Suppressor macrophage treated with lipopolysaccharide for 1 hour (primary cell): Measurements from ENCODE around the gene DHRS4.
A peak's percentile ranks its signal among the peaks of the same experiment; 100 is the strongest.

Experiments used
- DNase-seq, 3 donors: peaks; one replicate each; pipeline ENCODE4 v3.0.0-alpha.2; 2020 to 2022

Gene DHRS4

DNA sequence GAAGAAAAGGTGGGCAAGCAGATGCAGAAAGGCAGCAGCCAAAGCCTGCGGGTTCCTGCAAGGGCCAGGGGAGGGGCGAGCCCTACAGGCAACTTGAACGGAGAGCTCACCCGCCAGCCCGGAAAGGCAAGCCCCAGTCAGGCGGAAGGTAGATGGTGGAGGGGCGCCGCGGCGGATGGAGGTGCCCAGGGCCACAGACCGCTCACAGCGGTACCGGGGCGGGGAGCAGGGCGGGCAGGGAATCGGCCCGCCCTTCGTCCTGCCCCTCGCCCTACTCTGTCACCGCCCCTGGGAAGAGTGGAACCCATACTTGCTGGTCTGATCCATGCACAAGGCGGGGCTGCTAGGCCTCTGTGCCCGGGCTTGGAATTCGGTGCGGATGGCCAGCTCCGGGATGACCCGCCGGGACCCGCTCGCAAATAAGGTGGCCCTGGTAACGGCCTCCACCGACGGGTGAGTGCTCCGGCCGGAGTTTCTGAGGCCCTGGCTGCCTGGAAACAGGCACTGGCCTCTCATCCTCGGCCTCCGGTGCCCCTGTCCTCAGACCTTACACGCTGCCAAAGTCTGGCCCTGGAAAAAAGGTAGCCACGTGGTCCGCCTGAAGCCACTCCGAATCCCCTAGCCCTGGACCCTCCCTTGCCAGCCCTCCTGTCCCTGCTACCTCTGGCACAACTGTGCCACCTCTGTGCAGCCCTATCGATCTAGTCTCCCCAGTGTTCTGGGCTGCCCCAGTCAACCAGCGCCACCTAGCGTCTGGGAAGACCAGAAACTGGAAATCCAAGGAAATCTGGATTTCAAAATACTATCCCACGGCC is at the start of gene DHRS4:
TSS of gene DHRS4 (plus strand) at position 307 of the 815 bp plus-strand sequence. CDS start at position 326, 19 bp downstream.
- peak; percentile 84 to 92 (median 88) for DNase-seq

GRCh38 chr14:23910101-23910875 is 43.3 kb upstream of the DHRS4 start:
- DNase-seq, result peak; percentile 59 to 72 (median 71)

- no peak for DNase-seq
Measured at GRCh38 chr14:23910876-23911210, 42.7 kb upstream of the DHRS4 start.

GRCh38 chr14:23915559-23915958 is 38.0 kb upstream of the DHRS4 start:
- DNase-seq, result no peak

- no peak for DNase-seq
Measured at GRCh38 chr14:23916004-23916403, 37.6 kb upstream of the DHRS4 start.

GRCh38 chr14:23916446-23916845 is 37.1 kb upstream of the DHRS4 start:
- DNase-seq, result no peak

DNA sequence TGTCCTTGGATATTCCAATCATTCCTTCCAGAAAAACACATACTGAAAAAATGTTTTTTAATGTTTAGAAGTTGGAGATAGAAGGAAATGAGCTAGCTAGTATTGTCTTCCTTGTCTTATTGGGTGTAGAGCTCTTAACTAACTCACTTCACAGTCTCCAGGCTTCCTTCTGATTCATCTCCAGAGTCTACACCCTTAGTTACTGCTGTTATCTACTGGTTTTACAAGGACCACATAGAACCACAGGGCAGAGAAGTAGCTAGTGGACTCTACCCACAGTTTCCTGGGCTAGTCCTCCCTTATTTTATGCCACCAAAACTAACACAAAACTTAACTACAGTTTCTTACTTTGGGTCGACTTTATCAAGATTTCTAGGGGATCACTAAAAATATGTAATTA is 31.0 kb upstream of the DHRS4 start:
- no peak for DNase-seq

- no peak for DNase-seq
Measured at GRCh38 chr14:23925523-23926075, 28.0 kb upstream of the DHRS4 start.

- no peak for DNase-seq
Measured at GRCh38 chr14:23926543-23926942, 27.0 kb upstream of the DHRS4 start.

DNA sequence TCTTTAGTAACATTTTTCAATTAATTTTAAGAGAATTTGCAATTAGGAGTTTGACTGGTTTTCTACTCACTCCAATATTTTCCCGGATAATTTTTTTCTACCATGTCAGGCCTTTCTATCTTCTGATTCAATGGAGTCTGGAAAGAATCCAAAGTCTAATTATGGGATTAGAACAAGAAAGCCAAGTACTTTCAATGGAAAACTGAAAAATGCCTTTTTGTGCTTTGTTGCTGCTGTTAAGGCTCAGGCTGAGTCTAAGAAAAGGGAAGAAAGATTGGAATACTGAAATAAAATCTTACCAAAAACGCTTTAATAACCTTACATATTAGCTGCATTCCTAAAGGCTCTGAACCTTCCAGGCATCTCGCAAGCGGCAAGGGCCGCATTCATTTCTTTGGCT is 24.4 kb upstream of the DHRS4 start:
- no peak for DNase-seq

GRCh38 chr14:23929822-23930294 is 23.7 kb upstream of the DHRS4 start:
- peak; percentile 84 to 91 (median 89) for DNase-seq

DNA sequence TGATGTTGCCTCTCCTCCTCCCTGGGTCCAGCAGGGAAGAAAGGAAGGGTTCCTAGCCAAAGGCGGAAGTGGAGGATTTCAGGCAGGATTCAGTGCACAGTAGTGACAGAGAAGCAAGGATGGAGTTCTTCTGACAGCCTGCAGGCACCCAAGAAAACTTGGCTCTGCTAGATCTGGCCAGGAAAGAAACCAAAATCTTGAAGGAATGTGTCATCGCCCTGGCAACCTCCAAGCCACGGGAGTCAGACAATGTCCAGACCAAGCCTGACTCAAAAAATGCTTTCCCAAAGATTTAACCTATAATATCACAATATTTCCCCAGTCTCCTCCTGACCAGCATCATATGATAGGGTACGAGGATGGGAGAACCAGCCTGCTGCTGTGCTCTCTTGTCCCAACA is 22.8 kb upstream of the DHRS4 start:
- DNase-seq, result no peak

DNA sequence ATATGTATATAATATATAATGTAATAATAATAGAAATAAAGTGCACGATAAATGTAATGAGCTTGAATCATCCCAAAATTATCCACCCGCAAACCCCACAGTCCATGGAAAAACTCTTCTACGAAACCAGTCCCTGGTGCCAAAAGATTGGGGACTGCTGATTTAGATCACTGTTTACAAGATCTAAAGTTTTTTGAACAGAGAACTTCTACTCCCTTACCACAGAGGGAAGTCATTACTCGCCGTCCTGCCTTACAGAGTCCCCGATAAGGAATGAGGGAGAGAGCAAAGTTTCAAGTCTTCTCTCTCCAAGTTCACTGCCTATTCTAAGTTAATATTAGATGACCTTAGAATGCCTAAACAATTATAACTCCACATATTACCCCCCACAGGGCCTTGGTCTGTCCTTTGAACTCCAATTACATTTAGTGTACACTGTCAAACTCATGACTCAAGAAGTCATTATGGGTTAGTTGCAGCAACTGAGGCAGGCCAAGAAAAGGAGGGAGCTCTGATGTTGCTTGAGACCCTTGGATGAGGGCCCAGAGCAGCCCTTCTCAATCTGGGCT is 21.8 kb upstream of the DHRS4 start:
- no peak for DNase-seq

DNA sequence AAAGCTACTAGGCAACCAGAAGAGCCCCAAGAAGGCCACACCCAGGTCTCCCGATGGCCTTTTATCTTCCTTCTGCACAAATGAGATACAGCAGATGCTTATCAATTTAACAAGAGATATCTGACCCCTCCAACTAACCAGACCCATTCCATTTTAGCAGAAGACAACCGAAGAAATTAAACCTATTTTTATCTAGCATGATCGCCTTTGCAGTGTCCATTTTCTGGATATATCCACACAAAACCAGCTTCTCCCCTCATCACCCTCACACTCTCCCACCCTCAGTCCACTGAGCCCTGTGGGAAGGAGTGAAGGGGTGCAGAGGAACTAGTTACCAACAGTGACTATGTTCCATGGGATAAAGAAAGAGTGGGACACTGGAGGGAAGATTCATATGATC is 20.9 kb upstream of the DHRS4 start:
- no peak for DNase-seq

- DNase-seq, result no peak
Measured at GRCh38 chr14:23933108-23933741, 20.3 kb upstream of the DHRS4 start.

- DNase-seq, result no peak
Measured at GRCh38 chr14:23933742-23934128, 19.8 kb upstream of the DHRS4 start.

DNA sequence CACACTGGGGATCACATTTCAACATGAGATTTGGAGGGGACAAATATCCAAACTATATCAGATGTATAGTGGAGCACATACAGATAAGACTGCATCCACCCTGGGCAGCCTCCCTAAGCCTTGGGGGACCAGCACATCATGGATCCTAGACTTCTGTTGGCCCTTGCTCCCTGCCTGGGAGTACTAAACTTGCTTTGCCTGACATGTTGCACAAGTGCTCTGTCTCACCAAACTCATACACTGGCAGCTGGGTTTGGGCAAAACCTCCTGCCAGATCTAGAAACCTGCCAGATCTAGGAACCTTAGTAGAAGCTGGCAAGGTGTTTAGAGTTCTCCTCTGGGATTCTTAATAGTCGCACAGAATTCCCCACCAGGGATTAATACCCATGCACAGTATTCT is 18.4 kb upstream of the DHRS4 start:
- no peak for DNase-seq

GRCh38 chr14:23936084-23936829 is 17.3 kb upstream of the DHRS4 start:
- no peak for DNase-seq

DNA sequence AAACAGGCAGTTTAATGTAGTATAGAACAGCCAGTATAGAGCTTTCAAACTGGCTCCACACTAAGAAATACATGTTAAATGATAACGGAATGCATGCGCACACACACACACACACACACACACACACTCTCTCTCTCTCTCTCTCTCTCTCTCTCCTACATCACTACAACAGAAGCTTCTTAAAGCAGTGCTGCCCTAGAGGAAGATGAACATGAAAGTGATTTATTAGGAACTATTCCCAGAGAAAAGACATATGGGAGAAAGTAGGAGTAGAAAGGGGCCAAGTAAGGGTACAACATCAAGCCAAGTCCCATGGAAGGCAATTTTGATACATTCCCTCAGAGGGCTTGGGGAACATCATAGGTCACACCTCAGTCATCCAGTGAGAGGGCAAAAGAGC is 16.4 kb upstream of the DHRS4 start:
- no peak for DNase-seq

GRCh38 chr14:23938823-23939222 is 14.7 kb upstream of the DHRS4 start:
- no peak for DNase-seq

GRCh38 chr14:23939607-23940326 is 13.8 kb upstream of the DHRS4 start:
- no peak for DNase-seq

DNA sequence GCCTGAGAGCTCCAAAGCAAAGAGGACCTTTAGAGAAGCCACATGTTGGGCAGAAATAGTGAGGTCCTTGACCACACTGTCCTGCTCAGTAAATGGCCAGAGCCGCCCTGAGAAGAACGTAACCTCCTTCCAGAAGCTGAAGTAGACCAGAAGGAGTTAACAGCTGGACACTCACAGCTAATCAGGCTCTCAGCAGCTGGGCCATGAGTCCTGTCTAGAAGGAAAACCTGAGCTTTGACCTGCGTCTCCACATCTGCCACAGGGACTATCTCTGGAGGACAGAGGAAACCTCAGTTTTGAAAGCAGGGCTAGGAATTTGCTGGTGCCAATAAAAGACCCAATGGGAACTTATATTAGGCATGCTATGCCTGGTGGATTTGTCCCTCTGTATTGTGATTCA is 12.3 kb upstream of the DHRS4 start:
- no peak for DNase-seq
